Brain microvascular endothelial cell (primary cell): Measurements from ENCODE around the gene LRRFIP1.
"Not testable (repeated sequence)": the region's sequence is repeated elsewhere in the genome, so short reads cannot be mapped to it uniquely, and the experiment has no call there.

Experiments used
- DNase-seq: peaks from one replicate; pipeline ENCODE4 v3.0.0-alpha.2; 2020
- H3K27ac ChIP-seq: fragments of 250-450 bp; sonication (Bioruptor Pico); 2 replicates; pipeline ENCODE4 v1.5.1; 2020; ENCODE audit warnings: mild to moderate bottlenecking, moderate library complexity
- H3K27me3 ChIP-seq: fragments of 250-450 bp; sonication (Bioruptor Pico); replicated peaks from 2 replicates; pipeline ENCODE4 v1.5.1; 2020; ENCODE audit warnings: mild to moderate bottlenecking
- H3K36me3 ChIP-seq: fragments of 250-450 bp; sonication (Bioruptor Pico); replicated peaks from 2 replicates; pipeline ENCODE4 v1.5.1; 2020; ENCODE audit warnings: mild to moderate bottlenecking
- H3K4me3 ChIP-seq: 2 replicates; pipeline ENCODE4 v1.5.1; 2011; ENCODE audit warnings: low read depth, mild to moderate bottlenecking, control low read depth, low read length, moderate library complexity
- CTCF ChIP-seq: IDR thresholded peaks from 2 replicates; pipeline ENCODE4 v1.5.1; 2011; ENCODE audit warnings: low read depth, mild to moderate bottlenecking, moderate library complexity, low read length, control low read depth, inconsistent platforms; ENCODE audit errors: missing control alignments
- in situ Hi-C: cut with HindIII; loops from 2 replicates; pipeline ENCODE4 v1.10.0; 2017; ENCODE audit warnings: low sequenced_read_pairs, low pct_ligation_motif_present

The LRRFIP1 gene

DNA sequence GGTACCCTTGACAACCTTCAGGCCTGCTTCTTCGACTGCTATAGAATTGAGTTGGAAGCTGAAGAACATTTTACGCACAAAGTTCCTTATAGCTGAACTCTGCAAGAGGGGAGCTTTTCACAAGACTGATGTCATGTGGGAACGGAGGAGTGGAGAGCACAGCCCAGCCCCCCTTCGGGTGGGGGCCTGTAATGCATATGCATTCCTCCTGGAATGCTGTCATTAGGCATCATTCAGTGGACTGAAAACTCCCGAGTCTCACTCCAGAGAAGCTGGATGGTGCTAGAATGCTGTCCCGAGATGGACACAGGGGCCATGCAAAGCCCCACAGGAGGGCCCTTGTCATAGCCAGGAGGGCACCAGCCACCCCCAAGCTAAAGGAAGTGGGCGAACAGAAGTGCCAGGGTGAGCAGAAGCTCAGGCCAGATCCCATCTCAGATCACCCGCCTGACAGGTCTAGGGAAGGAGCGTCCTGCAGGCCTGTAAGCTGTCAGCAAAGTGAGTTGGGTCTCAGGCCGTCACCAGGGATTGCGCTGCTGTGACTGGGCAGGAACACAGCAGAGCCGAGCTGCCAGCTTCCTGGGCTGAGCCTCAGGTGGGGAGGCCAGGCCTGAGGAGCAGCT is 127.3 kb downstream of the LRRFIP1 start:
- Histone ChIP-seq H3K27me3 (no peaks in the 10 kb centered on the region), H3K36me3 (peaks cover 52% of the 10 kb centered on the region), H3K4me3 (no peak overlapping the region), H3K27ac (no peak overlapping the region)
- TF ChIP-seq CTCF: no peak
- in situ Hi-C loops: no loop called here
- no peak for DNase-seq

DNA sequence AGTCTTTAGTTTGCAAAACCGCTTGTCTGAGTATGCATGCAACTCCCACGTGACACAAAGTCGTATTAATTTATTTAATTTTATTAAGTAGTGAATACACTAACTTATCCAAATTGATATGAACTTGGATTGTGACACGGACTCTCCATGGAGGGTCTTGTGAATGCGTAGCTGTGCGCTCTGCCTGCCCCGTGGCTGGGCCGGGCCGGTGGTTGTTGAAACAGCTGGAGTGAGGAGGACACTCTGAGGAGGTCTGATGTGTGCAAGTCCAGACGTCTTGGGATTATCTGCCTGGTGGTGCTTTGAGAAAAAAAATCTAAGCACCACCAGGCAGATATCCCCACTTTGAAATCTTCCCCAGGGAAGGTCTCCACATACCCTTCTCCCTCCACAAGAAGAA is 130.2 kb downstream of the LRRFIP1 start:
- DNase-seq: no peak
- H3K4me3 ChIP-seq: no peak overlapping the region
- H3K36me3 ChIP-seq: peaks cover 60% of the 10 kb centered on the region
- TF ChIP-seq CTCF: no peak
- no peaks in the 10 kb centered on the region for H3K27me3 ChIP-seq
- no peak overlapping the region for H3K27ac ChIP-seq
- in situ Hi-C loops: no loop called here

DNA sequence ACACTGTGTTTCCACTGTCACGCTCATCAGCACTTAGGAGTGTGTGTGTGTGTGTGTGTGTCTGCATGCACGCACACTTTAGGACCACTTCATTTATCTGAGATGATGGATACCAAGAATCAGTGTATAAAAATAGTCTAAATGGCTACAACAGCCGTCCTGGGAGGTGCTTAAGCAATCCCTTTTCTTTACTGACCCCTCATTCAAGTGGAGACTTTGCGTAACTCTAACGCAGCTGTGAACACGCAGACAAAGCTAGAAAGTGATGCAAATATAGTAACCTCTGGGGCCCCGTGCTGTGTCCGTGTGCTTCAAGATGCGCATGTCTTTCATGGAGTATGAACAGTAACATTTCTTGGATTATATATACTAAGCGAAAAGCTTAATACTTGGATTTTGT is 130.8 kb downstream of the LRRFIP1 start:
- H3K4me3 ChIP-seq: no peak overlapping the region
- peaks cover 57% of the 10 kb centered on the region for H3K36me3 ChIP-seq
- TF ChIP-seq CTCF: no peak
- no peaks in the 10 kb centered on the region for H3K27me3 ChIP-seq
- no peak overlapping the region for H3K27ac ChIP-seq
- no peak for DNase-seq
- in situ Hi-C loops: no loop called here

GRCh38 chr2:237759176-237759575 is 131.8 kb downstream of the LRRFIP1 start:
- Histone ChIP-seq H3K36me3 (peaks cover 57% of the 10 kb centered on the region), H3K4me3 (no peak overlapping the region), H3K27me3 (no peaks in the 10 kb centered on the region), H3K27ac (no peak overlapping the region)
- TF ChIP-seq CTCF: no peak
- in situ Hi-C loops: no loop called here
- no peak for DNase-seq

DNA sequence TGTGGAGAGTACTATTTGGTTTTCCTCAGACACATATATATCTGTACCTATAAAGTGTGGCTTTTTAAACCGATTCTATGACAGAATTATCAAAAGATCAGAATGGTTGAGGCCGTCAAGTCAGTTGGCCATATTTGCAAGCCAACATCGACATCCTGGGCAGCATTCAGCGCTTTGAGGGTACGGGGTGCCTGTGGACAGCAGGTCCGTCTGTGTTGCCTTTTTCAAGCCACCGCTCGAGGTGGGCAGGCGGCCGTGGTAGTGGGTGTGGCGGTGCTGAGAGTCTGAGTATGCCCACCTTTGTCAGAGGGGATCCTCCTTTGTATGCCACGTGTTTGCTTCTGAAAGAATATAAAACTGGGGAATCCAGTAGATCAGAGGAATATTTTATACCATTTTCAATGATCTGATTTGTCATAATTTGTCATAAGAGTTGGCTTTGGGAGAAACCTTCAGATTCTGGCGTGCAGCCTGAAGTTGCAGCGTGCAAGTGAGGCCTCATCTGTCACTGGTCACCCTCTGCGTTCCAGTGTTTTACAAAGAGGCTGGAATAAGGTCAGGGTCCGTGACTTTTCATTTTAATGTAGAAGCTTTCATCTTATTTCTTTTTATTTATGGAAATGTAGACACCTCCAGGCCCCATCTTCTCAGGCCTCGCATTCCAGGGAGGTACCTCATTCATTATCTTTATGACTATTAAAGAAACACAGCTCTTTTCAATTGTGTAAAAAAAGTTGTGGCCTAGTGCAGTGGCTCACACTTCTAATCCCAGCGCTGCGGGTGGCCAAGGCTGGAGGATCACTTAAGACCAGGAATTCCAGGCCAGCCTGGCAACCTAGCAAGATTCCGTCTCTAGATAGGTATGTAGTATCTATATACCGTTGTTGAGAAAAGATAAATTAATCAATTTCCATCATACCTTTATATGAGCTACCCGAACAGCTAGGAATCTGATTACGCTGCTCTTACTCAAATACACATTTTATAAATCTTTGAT is 133.4 kb downstream of the LRRFIP1 start:
- DNase-seq: no peak
- in situ Hi-C loops: no loop called here
- no peak overlapping the region for H3K27ac ChIP-seq
- H3K4me3 ChIP-seq: no peak overlapping the region
- no peaks in the 10 kb centered on the region for H3K27me3 ChIP-seq
- no peak for TF ChIP-seq CTCF
- H3K36me3 ChIP-seq: peaks cover 44% of the 10 kb centered on the region

DNA sequence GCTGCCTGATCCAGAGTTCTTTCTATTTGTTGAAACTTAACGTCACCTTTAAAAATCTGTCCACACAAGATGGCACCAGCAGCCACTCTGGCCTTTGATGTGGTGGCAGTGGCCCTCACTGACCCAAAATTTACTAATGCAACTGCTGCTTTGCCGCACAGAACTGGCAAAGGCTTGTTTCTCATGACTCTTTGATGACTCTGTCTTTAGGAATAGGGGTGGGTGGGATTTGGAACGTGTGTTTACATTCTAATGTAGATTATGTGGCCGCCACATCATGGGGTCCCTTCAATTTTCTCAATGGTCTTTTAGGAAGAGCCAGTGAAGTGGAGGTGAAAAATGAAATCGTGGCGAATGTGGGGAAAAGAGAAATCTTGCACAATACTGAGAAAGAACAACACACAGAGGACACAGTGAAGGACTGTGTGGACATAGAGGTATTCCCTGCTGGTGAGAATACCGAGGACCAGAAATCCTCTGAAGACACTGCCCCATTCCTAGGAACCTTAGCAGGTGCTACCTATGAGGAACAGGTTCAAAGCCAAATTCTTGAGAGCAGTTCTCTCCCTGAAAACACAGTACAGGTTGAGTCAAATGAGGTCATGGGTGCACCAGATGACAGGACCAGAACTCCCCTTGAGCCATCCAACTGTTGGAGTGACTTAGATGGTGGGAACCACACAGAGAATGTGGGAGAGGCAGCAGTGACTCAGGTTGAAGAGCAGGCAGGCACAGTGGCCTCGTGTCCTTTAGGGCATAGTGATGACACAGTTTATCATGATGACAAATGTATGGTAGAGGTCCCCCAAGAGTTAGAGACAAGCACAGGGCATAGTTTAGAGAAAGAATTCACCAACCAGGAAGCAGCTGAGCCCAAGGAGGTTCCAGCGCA is 135.2 kb downstream of the LRRFIP1 start:
- H3K4me3 ChIP-seq, in situ Hi-C loops, H3K27me3 ChIP-seq, H3K27ac ChIP-seq, DNase-seq: not testable (repeated sequence)
- H3K36me3 ChIP-seq: peaks cover 33% of the 10 kb centered on the region
